ENCODE measurements around the gene CA11. TPM values are rescaled to one million over a fixed set of nuclear protein-coding genes. Genes with fewer than 3 reads are reported as not detected.

CA11 gene
- total and polyA plus RNA-seq, 2 experiments from 2014 or later: 8.8 to 29.7 TPM

DNA sequence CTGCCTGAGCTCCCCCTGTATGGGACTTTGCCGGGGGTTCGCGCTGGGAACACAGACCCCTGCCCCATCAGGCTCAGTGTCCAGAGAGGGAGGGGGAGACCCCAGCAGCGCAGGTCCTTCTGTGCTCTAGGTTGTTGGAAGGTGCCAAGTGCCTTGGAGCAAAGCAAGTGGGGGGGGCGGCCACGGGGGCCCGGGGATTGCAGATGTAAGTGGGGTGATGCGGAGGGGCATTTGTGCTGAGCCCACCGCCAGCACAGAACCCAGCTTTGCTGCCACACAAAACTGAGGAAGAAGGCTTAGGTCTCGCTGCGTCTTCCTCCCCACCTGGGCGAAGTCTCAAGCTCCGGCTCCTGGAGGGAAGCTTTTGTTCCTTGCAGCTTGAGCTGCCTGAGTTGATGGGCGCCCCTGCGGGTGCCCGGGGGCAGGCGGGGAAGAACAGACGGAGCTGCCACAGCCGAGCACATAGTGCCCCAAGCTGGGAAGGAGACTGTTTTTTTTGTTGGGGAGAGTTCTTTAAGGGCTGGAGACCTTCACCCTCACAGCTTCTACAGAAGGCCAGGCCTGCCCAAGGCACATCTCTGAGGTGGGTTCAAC lies 28.3 kb upstream of the CA11 start:
- Histone ChIP-seq H4K20me1 (replicated peaks; ENCODE audit: insufficient read depth) (no peaks in the 10 kb centered on the region), H3K36me3 (ENCODE audit: insufficient read depth) (no peaks in the 10 kb centered on the region), H3F3A (replicated peaks; ENCODE audit: low read depth) (no peaks in the 10 kb centered on the region), H3K79me2 (replicated peaks; ENCODE audit: insufficient read depth) (no peaks in the 10 kb centered on the region), H3K4me1 (ENCODE audit: insufficient read depth) (peaks cover 23% of the 10 kb centered on the region), H3K4me2 (peak overlapping the region; percentile 75), H3K9me2 (ENCODE audit: insufficient read depth) (no peaks in the 10 kb centered on the region), H3K4me3 (peak overlapping the region; percentile 34; the same call in 1 of the 2 replicates), H2AFZ (peak overlapping the region; percentile 96), H3K27me3 (ENCODE audit: insufficient read depth) (no peaks in the 10 kb centered on the region), H3K27ac (ENCODE audit: low read depth) (no peak overlapping the region)
- DNase-seq (ENCODE audit: low spot score) (peak; percentile 45), ATAC-seq (peak; percentile 52)
- peaks cover 23% of the 10 kb centered on the region for H3K27me3 Mint-ChIP-seq (ENCODE audit: insufficient read depth, low read depth, poor library complexity)
- H3K4me3 Mint-ChIP-seq: peak overlapping the region; percentile 14; the same call in 1 of the 3 replicates
- H3K27ac Mint-ChIP-seq: no peak overlapping the region
- peaks cover 33% of the 10 kb centered on the region for H3K4me1 Mint-ChIP-seq
- no peaks in the 10 kb centered on the region; the same call in 2 of the 3 replicates for H3K36me3 Mint-ChIP-seq (ENCODE audit: low read depth)
- H3K9me3 Mint-ChIP-seq: peaks cover 6% of the 10 kb centered on the region; the same call in 2 of the 3 replicates
- no peak for TF ChIP-seq ZNF114 (CRISPR knock-in tag; IDR thresholded peaks at IDR 0.05)
- no peak for TF ChIP-seq CTCF (conservative IDR thresholded peaks at IDR 0.05; ENCODE audit: low read depth in 2 of 2)
- no peak for TF ChIP-seq EZH2phosphoT487 (IDR thresholded peaks at IDR 0.05; ENCODE audit: unreplicated experiment)
- TF ChIP-seq CREB1 (CRISPR knock-in tag; IDR thresholded peaks at IDR 0.05; ENCODE audit: low read depth): no peak
- TF ChIP-seq NANOG (IDR thresholded peaks at IDR 0.05; ENCODE audit: borderline replicate concordance): no peak
- no peak for TF ChIP-seq ETS1 (IDR thresholded peaks at IDR 0.05)
- no peak for TF ChIP-seq REST (IDR thresholded peaks at IDR 0.05; ENCODE audit: unreplicated experiment)
- no peak for TF ChIP-seq POLR2AphosphoS5 (IDR thresholded peaks at IDR 0.05; ENCODE audit: low read depth)
- TF ChIP-seq ZNF331 (CRISPR knock-in tag; IDR thresholded peaks at IDR 0.05; ENCODE audit: low read depth): no peak
- TF ChIP-seq EZH2 (IDR thresholded peaks at IDR 0.05; ENCODE audit: low read depth, unreplicated experiment): no peak

Measured in GM23338 (cell line).